Keratinocyte (primary cell): ENCODE measurements around the gene MVP.

ENCODE experiments used
- CTCF ChIP-seq, 3 experiments: IDR thresholded peaks in 1 of 3; conservative IDR thresholded peaks in 1 of 3; optimal IDR thresholded peaks in 1 of 3; 2 replicates in 2 of 3; 3 replicates in 1 of 3; pipeline versions ENCODE3 to v1.5.1; 2011; ENCODE audit warnings: low read length in 3 of 3, mild to moderate bottlenecking in 3 of 3, moderate library complexity in 2 of 3, control low read depth in 1 of 3, inconsistent platforms in 1 of 3; ENCODE audit not compliant: insufficient read depth in 2 of 3; ENCODE audit errors: extremely low read depth in 1 of 3
- EZH2 ChIP-seq: IDR thresholded peaks from one replicate; pipeline ENCODE4 v1.6.1; 2012; ENCODE audit warnings: inconsistent platforms, mild to moderate bottlenecking, low read length, moderate library complexity

- TF ChIP-seq CTCF (optimal IDR thresholded peaks at IDR 0.05 in 1 of 3, IDR thresholded peaks at IDR 0.05 in 1 of 3, conservative IDR thresholded peaks at IDR 0.05 in 1 of 3; ENCODE audit: extremely low read depth in 1 of 3, insufficient read depth in 2 of 3, low read length in 3 of 3) (no peak), EZH2 (no peak)
These were observed 11.1 kb upstream of the MVP start for GRCh38 chr16:29809031-29809747.
